Tibial nerve (tissue), 4 donors: ENCODE measurements around the gene PRKRIP1. TPM values are rescaled to one million over a fixed set of nuclear protein-coding genes. Genes with fewer than 3 reads are reported as not detected.
"Not testable (repeated sequence)": the region's sequence is repeated elsewhere in the genome, so short reads cannot be mapped to it uniquely, and the experiment has no call there.

Source experiments
- DNase-seq, 2 donors: peaks; one replicate each; pipeline ENCODE4 v3.0.0-alpha.2; 2019; ENCODE audit warnings: low spot score in 2 of 2
- H3K27ac ChIP-seq, 4 donors: fragments of 200-600 bp; sonication (generic) in 3 of 4; one replicate each; pipeline ENCODE4 v1.5.1; 2017 to 2019; ENCODE audit warnings: mild to moderate bottlenecking in 1 of 4
- H3K27me3 ChIP-seq, 2 donors: fragments of 200-600 bp; sonication (generic) in 1 of 2; one replicate each; pipeline versions ENCODE4 v1.5.1 to v1.6.0; 2017 to 2019
- H3K36me3 ChIP-seq, 3 donors: fragments of 200-600 bp; sonication (generic); one replicate each; pipeline ENCODE4 v1.5.1; 2018 to 2019
- H3K4me1 ChIP-seq, 4 donors: fragments of 200-600 bp; sonication (generic) in 3 of 4; one replicate each; pipeline ENCODE4 v1.5.1; 2017 to 2019
- H3K4me3 ChIP-seq, 4 donors: fragments of 200-600 bp; sonication (generic) in 3 of 4; one replicate each; pipeline ENCODE4 v1.5.1; 2017 to 2019; ENCODE audit warnings: mild to moderate bottlenecking in 1 of 4, moderate library complexity in 1 of 4
- H3K9me3 ChIP-seq, 4 donors: fragments of 200-600 bp; sonication (generic) in 3 of 4; one replicate each; pipeline ENCODE4 v1.5.1; 2017 to 2019
- EP300 ChIP-seq, 2 donors: sonication (generic); formaldehyde crosslinking; IDR thresholded peaks; one replicate each; pipeline ENCODE4 v1.6.1; 2017; ENCODE audit warnings: antibody characterized with exemption in 2 of 2, mild to moderate bottlenecking in 1 of 2
- POLR2A ChIP-seq, 2 donors: fragments of 450-650 bp; IDR thresholded peaks; one replicate each; pipeline ENCODE4 v1.6.1; 2017; ENCODE audit warnings: antibody characterized with exemption in 2 of 2, mild to moderate bottlenecking in 2 of 2, moderate library complexity in 2 of 2
- WGBS, 2 donors: methylation state at CpG; one replicate each; pipeline ENCODE4 v1.1.5; 2018; 5-methylcytosine and 5-hydroxymethylcytosine counted together
- total RNA-seq, 4 donors: library from RNA; depleted of rRNA; stranded (reverse); fragments of >200 nt; gene quantifications; one replicate each; pipeline ENCODE4 v1.1.0, GENCODE V29; 2016
- TF ChIP-seq, protein P1 (sequence below), 5 experiments: fragments of 200-600 bp in 3 of 5; fragments of 450-650 bp in 2 of 5; sonication (generic) in 3 of 5; IDR thresholded peaks; one replicate each; pipeline ENCODE4 v1.5.1; 2016 to 2019; ENCODE audit warnings: antibody characterized with exemption in 5 of 5, mild to moderate bottlenecking in 3 of 5, moderate library complexity in 2 of 5

PRKRIP1 gene
- total RNA-seq, 4 donors from 2014 or later: 34.7 to 62.1 (median 48.5) TPM

- H3K9me3 ChIP-seq: no peaks in the 10 kb centered on the region
- H3K4me1 ChIP-seq: no peaks in the 10 kb centered on the region
- no peak for DNase-seq
- peaks cover 0 to 57% (median 3%) of the 10 kb centered on the region in 3 donors for H3K36me3 ChIP-seq
- no peak overlapping the region for H3K27ac ChIP-seq
- 77 to 86% methylated on average over 6 to 7 of the region's 7 CpGs for WGBS, 2 donors
- no peaks in the 10 kb centered on the region for H3K27me3 ChIP-seq
- no peak overlapping the region for H3K4me3 ChIP-seq
- TF ChIP-seq, protein P1, sequence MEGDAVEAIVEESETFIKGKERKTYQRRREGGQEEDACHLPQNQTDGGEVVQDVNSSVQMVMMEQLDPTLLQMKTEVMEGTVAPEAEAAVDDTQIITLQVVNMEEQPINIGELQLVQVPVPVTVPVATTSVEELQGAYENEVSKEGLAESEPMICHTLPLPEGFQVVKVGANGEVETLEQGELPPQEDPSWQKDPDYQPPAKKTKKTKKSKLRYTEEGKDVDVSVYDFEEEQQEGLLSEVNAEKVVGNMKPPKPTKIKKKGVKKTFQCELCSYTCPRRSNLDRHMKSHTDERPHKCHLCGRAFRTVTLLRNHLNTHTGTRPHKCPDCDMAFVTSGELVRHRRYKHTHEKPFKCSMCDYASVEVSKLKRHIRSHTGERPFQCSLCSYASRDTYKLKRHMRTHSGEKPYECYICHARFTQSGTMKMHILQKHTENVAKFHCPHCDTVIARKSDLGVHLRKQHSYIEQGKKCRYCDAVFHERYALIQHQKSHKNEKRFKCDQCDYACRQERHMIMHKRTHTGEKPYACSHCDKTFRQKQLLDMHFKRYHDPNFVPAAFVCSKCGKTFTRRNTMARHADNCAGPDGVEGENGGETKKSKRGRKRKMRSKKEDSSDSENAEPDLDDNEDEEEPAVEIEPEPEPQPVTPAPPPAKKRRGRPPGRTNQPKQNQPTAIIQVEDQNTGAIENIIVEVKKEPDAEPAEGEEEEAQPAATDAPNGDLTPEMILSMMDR (IDR thresholded peaks at IDR 0.05): no peak
- TF ChIP-seq EP300 (IDR thresholded peaks at IDR 0.05) (no peak), POLR2A (IDR thresholded peaks at IDR 0.05) (no peak)
These were observed 57.2 kb downstream of the PRKRIP1 start for GRCh38 chr7:102453319-102453718.

DNA sequence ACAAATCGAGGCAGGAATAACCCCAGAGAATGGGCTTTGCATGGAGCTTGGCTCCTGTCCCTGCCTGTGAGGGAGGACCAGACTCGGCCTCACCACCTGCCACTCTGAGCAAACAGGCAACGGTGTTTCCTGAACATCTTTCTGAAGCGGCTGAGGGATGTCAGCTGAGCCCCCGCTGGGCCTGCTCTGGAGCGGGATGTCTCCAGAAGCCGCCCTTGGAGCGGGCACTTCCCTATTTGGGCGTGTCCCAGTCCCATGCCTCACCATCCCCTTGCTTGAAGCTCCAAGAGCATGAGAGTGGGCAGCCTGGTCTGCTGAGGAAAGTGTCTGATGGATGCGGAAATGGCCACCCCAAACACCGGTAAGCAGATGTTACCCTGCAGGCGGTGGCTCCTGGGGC lies 58.3 kb downstream of the PRKRIP1 start:
- H3K9me3 ChIP-seq: no peaks in the 10 kb centered on the region
- DNase-seq: no peak
- H3K4me3 ChIP-seq: no peak overlapping the region
- no peak for TF ChIP-seq EP300 (IDR thresholded peaks at IDR 0.05)
- TF ChIP-seq, protein P1 (IDR thresholded peaks at IDR 0.05): no peak
- H3K27ac ChIP-seq: no peak overlapping the region
- H3K36me3 ChIP-seq: peaks cover 0 to 66% (median 3%) of the 10 kb centered on the region in 3 donors
- WGBS, 2 donors: 78% methylated on average over 11 to 12 of the region's 12 CpGs
- H3K27me3 ChIP-seq: no peaks in the 10 kb centered on the region
- no peaks in the 10 kb centered on the region for H3K4me1 ChIP-seq

GRCh38 chr7:102454932-102455331 lies 58.8 kb downstream of the PRKRIP1 start:
- not testable (repeated sequence) for H3K27ac ChIP-seq, H3K4me1 ChIP-seq, H3K4me3 ChIP-seq, DNase-seq, H3K27me3 ChIP-seq, H3K9me3 ChIP-seq
- WGBS, 2 donors: 93% methylated on average over 10 of the region's 10 CpGs
- peaks cover 0 to 70% (median 3%) of the 10 kb centered on the region in 3 donors for H3K36me3 ChIP-seq

- peaks cover 0 to 75% (median 3%) of the 10 kb centered on the region in 3 donors for H3K36me3 ChIP-seq
- 78 to 80% methylated on average over 8 of the region's 11 CpGs for WGBS, 2 donors
- no peaks in the 10 kb centered on the region for H3K4me1 ChIP-seq
- no peak overlapping the region for H3K4me3 ChIP-seq
- DNase-seq: no peak
- H3K27me3 ChIP-seq: no peaks in the 10 kb centered on the region
- H3K9me3 ChIP-seq: no peaks in the 10 kb centered on the region
- no peak overlapping the region for H3K27ac ChIP-seq
- TF ChIP-seq, protein P1 (IDR thresholded peaks at IDR 0.05): no peak
- no peak for TF ChIP-seq EP300 (IDR thresholded peaks at IDR 0.05)
- no peak for TF ChIP-seq POLR2A (IDR thresholded peaks at IDR 0.05)
These were observed 59.4 kb downstream of the PRKRIP1 start for GRCh38 chr7:102455596-102455995.

DNA sequence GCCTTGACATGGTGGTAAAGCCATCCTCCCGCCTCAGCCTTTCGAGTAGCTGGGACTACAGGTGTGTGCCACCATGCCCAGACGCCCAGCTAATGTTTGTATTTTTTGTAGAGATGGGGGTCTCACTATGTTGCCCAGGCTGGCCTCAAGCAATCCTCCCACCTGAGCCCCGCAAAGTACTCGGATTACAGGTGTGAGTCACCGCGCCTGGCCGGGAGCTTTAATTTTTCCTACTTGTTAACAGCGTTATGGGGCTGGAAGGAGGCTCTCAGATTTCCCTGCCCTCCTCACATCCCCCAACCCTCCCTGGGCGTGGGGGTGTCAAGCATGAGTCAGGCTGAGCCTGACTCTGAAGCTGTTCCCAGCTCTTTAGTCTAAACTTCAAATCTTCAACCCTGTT lies 60.2 kb downstream of the PRKRIP1 start:
- Histone ChIP-seq H3K4me3 (no peak overlapping the region), H3K27me3 (no peaks in the 10 kb centered on the region), H3K36me3 (peaks cover 0 to 77% (median 3%) of the 10 kb centered on the region in 3 donors), H3K9me3 (no peaks in the 10 kb centered on the region), H3K27ac (no peak overlapping the region), H3K4me1 (no peaks in the 10 kb centered on the region)
- TF ChIP-seq, protein P1 (IDR thresholded peaks at IDR 0.05): no peak
- TF ChIP-seq EP300 (IDR thresholded peaks at IDR 0.05) (no peak), POLR2A (IDR thresholded peaks at IDR 0.05) (no peak)
- 85 to 87% methylated on average over 10 of the region's 10 CpGs for WGBS, 2 donors
- DNase-seq: no peak
